Esophagus muscularis mucosa (tissue), 4 donors: ENCODE measurements around the gene ANKS1B. TPM values are rescaled to one million over a fixed set of nuclear protein-coding genes. Genes with fewer than 3 reads are reported as not detected.

ENCODE experiments used
- DNase-seq: peaks from one replicate; pipeline ENCODE4 v3.0.0-alpha.2; 2017; ENCODE audit errors: extremely low spot score
- H3K27ac ChIP-seq, 4 donors: fragments of 200-600 bp; sonication (generic); replicated peaks in 1 of 4; 1 replicate in 3 of 4; 2 replicates in 1 of 4; pipeline ENCODE4 v1.5.1; 2016 to 2019; ENCODE audit warnings: mild to moderate bottlenecking in 1 of 4
- H3K27me3 ChIP-seq, 4 donors: fragments of 200-600 bp; sonication (generic); one replicate each; pipeline versions ENCODE4 v1.5.1 to v1.6.0; 2016 to 2019
- H3K36me3 ChIP-seq, 4 donors: fragments of 200-600 bp; sonication (generic); one replicate each; pipeline ENCODE4 v1.5.1; 2016 to 2019
- H3K4me1 ChIP-seq, 4 donors: fragments of 200-600 bp; sonication (generic); one replicate each; pipeline ENCODE4 v1.5.1; 2016 to 2019
- H3K4me3 ChIP-seq, 4 donors: fragments of 200-600 bp; sonication (generic); 1 replicate in 2 of 4; 2 replicates in 2 of 4; pipeline ENCODE4 v1.5.1; 2016 to 2019; ENCODE audit warnings: mild to moderate bottlenecking in 4 of 4, moderate library complexity in 1 of 4
- H3K9me3 ChIP-seq, 4 donors: fragments of 200-600 bp; sonication (generic); 1 replicate in 3 of 4; 2 replicates in 1 of 4; pipeline ENCODE4 v1.5.1; 2016 to 2019
- EP300 ChIP-seq: sonication (generic); formaldehyde crosslinking; IDR thresholded peaks from one replicate; pipeline ENCODE4 v1.6.1; 2017; ENCODE audit warnings: antibody characterized with exemption
- POLR2A ChIP-seq: fragments of 450-650 bp; IDR thresholded peaks from one replicate; pipeline ENCODE4 v1.6.1; 2017; ENCODE audit warnings: antibody characterized with exemption, moderate library complexity, mild to moderate bottlenecking, low read depth
- POLR2AphosphoS5 ChIP-seq, 2 donors: sonication (generic); formaldehyde crosslinking; IDR thresholded peaks; one replicate each; pipeline ENCODE4 v1.6.1; 2017; ENCODE audit warnings: antibody characterized with exemption in 2 of 2
- WGBS: methylation state at CpG from one replicate; pipeline ENCODE4 v1.1.5; 2018; 5-methylcytosine and 5-hydroxymethylcytosine counted together
- intact Hi-C: fragments of 100-400 bp; cut with DNase I; formaldehyde crosslinking; loops from one replicate; pipeline ENCODE4 v1.15.1; 2023
- total RNA-seq, 4 donors: library from RNA; depleted of rRNA; stranded (reverse); fragments of >200 nt; gene quantifications; one replicate each; pipeline versions ENCODE4 v1.1.0 to v1.2.1, GENCODE V29; 2016
- TF ChIP-seq, protein P1 (sequence below), 3 experiments: fragments of 200-600 bp in 2 of 3; fragments of 450-650 bp in 1 of 3; sonication (generic) in 2 of 3; IDR thresholded peaks; one replicate each; pipeline ENCODE4 v1.5.1; 2017 to 2019; ENCODE audit warnings: antibody characterized with exemption in 3 of 3, mild to moderate bottlenecking in 2 of 3, moderate library complexity in 1 of 3

The ANKS1B gene
- total RNA-seq, 4 donors from 2014 or later = 20.4 to 28.7 (median 21.6) TPM

DNA sequence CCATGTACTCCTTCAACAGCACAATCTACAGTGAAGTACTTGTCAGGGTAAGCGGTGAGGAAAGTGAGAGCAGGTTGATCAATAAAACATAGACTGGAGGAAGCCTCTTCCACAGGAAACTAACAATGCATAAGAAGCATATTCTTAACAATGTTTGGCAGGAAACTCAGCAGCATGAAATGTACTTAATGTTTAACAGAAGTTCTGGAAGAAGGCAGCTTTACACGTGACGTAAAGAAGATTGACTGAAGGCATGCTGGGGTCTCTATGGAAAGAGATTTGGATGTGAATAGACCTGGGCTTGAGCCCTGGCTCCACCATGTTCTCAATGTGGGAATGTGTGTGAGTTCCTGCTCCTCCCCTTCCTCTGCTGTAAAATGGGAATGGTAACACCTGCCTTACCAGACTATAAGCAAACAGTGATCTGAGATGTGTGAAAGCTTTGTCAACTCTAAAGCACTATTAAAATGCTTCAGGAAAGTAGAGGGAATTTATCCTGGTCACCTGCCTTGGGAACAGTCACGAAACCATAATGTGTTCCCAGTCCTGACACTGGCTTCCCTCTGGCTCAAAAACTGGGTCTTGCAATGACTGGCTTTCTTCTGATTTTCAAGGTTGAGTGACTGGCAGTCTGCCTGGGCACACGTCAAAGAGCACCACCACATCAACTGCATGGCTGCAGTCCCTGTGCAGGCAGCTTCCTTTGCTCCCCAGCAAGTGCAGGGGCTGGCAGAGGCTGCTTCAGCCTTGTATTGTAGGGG, 955.0 kb downstream of the ANKS1B start:
- no peak for DNase-seq
- H3K4me3 ChIP-seq = no peak overlapping the region
- H3K9me3 ChIP-seq = no peaks in the 10 kb centered on the region
- no peaks in the 10 kb centered on the region for H3K36me3 ChIP-seq
- no peak overlapping the region for H3K27ac ChIP-seq
- 75% methylated on average over 3 of the region's 5 CpGs for WGBS
- TF ChIP-seq EP300 (no peak), POLR2AphosphoS5 (IDR thresholded peaks at IDR 0.05) (no peak), POLR2A (no peak)
- TF ChIP-seq, protein P1, sequence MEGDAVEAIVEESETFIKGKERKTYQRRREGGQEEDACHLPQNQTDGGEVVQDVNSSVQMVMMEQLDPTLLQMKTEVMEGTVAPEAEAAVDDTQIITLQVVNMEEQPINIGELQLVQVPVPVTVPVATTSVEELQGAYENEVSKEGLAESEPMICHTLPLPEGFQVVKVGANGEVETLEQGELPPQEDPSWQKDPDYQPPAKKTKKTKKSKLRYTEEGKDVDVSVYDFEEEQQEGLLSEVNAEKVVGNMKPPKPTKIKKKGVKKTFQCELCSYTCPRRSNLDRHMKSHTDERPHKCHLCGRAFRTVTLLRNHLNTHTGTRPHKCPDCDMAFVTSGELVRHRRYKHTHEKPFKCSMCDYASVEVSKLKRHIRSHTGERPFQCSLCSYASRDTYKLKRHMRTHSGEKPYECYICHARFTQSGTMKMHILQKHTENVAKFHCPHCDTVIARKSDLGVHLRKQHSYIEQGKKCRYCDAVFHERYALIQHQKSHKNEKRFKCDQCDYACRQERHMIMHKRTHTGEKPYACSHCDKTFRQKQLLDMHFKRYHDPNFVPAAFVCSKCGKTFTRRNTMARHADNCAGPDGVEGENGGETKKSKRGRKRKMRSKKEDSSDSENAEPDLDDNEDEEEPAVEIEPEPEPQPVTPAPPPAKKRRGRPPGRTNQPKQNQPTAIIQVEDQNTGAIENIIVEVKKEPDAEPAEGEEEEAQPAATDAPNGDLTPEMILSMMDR (IDR thresholded peaks at IDR 0.05) = no peak
- intact Hi-C loops = no loop called here
- no peaks in the 10 kb centered on the region for H3K27me3 ChIP-seq
- no peaks in the 10 kb centered on the region for H3K4me1 ChIP-seq

DNA sequence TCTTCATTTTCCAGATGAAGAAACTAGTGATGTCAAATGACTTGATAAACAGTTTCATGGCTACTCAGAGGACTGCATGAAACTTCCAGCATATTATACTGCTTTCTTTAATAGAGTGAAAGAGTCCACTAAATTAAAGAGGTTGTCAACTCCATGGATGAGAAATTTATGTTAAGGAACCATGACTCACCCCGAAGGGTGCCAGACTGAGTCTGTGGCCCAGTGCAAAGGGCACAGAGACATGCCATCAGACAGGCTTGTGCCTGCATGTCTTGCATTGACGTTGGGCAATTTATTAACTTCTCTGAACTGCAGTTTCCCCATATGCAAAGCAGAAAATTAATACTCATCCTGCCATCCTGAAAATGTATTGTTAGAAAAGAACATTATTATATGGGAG, 957.3 kb downstream of the ANKS1B start:
- H3K4me3 ChIP-seq = no peak overlapping the region
- intact Hi-C loops = no loop called here
- no peaks in the 10 kb centered on the region for H3K36me3 ChIP-seq
- H3K4me1 ChIP-seq = no peaks in the 10 kb centered on the region
- H3K27ac ChIP-seq = no peak overlapping the region
- no peak for DNase-seq
- H3K9me3 ChIP-seq = no peaks in the 10 kb centered on the region
- TF ChIP-seq POLR2AphosphoS5 (IDR thresholded peaks at IDR 0.05) (no peak), EP300 (no peak), POLR2A (no peak)
- TF ChIP-seq, protein P1 (IDR thresholded peaks at IDR 0.05) = no peak
- H3K27me3 ChIP-seq = no peaks in the 10 kb centered on the region
- 49% methylated on average over 2 of the region's 2 CpGs for WGBS

DNA sequence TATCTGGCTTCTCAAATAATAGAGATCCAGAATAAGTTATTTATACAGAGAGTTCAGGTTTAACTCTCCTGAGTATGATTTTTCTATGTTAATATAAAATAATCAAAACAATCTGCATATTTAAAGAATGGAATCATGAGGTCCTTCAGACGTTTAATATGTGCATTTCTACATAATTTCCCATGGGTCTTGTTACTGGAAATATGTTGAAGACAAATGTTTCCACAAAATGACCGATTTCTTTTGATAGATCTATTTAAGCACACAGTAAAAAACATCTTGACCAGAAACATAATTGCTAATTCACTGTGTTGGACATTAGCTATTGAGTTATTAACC, 957.7 kb downstream of the ANKS1B start:
- no peak for DNase-seq
- Histone ChIP-seq H3K27ac (no peak overlapping the region), H3K4me3 (no peak overlapping the region), H3K36me3 (no peaks in the 10 kb centered on the region), H3K27me3 (no peaks in the 10 kb centered on the region), H3K9me3 (no peaks in the 10 kb centered on the region), H3K4me1 (no peaks in the 10 kb centered on the region)
- TF ChIP-seq, protein P1 (IDR thresholded peaks at IDR 0.05) = no peak
- TF ChIP-seq POLR2A (no peak), POLR2AphosphoS5 (IDR thresholded peaks at IDR 0.05) (no peak), EP300 (no peak)
- intact Hi-C loops = no loop called here
- WGBS = 65% methylated on average over 2 of the region's 2 CpGs

DNA sequence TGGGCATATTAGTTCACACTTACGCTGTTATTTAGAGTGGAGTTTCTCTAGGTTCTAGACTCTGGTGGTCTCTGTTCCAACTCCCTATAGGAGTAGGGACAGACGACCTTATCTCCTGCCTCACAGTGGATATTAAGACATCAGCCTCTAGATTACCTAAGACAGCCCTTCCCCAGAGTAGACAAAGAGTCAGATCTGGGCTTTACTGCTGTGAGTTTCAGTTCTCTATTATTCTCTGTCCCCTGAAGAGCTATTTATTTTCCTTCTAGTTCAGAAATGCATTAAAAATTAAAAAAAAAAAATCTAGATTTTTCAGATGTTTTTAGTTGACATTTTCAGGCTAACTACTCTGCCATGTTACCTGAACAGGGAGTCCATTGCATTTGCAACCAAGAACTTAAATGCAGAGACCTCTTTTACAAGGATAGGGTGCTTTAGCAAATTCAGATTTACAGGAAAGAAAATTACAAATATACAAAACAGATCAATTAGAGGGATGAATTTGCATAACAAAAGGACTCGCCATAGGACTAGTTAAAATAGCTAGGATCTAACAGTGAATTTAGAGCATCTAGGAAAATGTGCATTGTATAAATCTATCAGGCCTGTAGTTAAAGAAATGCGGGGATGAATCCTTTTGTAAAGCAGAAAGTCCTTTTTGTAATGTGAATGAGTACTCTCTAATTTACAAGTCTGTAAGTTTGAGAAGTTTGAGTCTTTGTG, 958.2 kb downstream of the ANKS1B start:
- TF ChIP-seq, protein P1 (IDR thresholded peaks at IDR 0.05) = no peak
- no peak for TF ChIP-seq EP300
- TF ChIP-seq POLR2A = no peak
- TF ChIP-seq POLR2AphosphoS5 (IDR thresholded peaks at IDR 0.05) = no peak
- no peak overlapping the region for H3K27ac ChIP-seq
- no peak overlapping the region for H3K4me3 ChIP-seq
- intact Hi-C loops = no loop called here
- no peak for DNase-seq
- no peaks in the 10 kb centered on the region for H3K4me1 ChIP-seq
- H3K27me3 ChIP-seq = no peaks in the 10 kb centered on the region
- no peaks in the 10 kb centered on the region for H3K36me3 ChIP-seq
- no peaks in the 10 kb centered on the region for H3K9me3 ChIP-seq
- 88% methylated on average over 4 of the region's 4 CpGs for WGBS
